ENCODE results near the gene GH1. TPM values are rescaled to one million over a fixed set of nuclear protein-coding genes. Genes with fewer than 3 reads are reported as not detected.
"Not testable (repeated sequence)": the region's sequence is repeated elsewhere in the genome, so short reads cannot be mapped to it uniquely, and the experiment has no call there.

GH1 gene
- total RNA-seq, 1 donor from 2014 or later, result not detected

GRCh38 chr17:63880706-63881105 lies 37.9 kb downstream of the GH1 start:
- intact Hi-C loops (cut with DNase I), result no loop called here
- Histone ChIP-seq H3K9me3 (no peaks in the 10 kb centered on the region), H3K4me1 (no peaks in the 10 kb centered on the region), H3K27ac (no peak overlapping the region), H3K36me3 (no peaks in the 10 kb centered on the region), H3K27me3 (no peaks in the 10 kb centered on the region), H3K4me3 (no peak overlapping the region)
- TF ChIP-seq POLR2AphosphoS5 (IDR thresholded peaks at IDR 0.05; ENCODE audit: insufficient read depth in 1 of 2, low read depth in 1 of 2) (no peak), POLR2A (IDR thresholded peaks at IDR 0.05) (no peak)
- TF ChIP-seq, protein P1, sequence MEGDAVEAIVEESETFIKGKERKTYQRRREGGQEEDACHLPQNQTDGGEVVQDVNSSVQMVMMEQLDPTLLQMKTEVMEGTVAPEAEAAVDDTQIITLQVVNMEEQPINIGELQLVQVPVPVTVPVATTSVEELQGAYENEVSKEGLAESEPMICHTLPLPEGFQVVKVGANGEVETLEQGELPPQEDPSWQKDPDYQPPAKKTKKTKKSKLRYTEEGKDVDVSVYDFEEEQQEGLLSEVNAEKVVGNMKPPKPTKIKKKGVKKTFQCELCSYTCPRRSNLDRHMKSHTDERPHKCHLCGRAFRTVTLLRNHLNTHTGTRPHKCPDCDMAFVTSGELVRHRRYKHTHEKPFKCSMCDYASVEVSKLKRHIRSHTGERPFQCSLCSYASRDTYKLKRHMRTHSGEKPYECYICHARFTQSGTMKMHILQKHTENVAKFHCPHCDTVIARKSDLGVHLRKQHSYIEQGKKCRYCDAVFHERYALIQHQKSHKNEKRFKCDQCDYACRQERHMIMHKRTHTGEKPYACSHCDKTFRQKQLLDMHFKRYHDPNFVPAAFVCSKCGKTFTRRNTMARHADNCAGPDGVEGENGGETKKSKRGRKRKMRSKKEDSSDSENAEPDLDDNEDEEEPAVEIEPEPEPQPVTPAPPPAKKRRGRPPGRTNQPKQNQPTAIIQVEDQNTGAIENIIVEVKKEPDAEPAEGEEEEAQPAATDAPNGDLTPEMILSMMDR (IDR thresholded peaks at IDR 0.05), result no peak
- no peak for DNase-seq (ENCODE audit: extremely low spot score in 2 of 2)

- H3K4me3 ChIP-seq; H3K36me3 ChIP-seq; H3K9me3 ChIP-seq; H3K27ac ChIP-seq; intact Hi-C loops (cut with DNase I); H3K4me1 ChIP-seq; DNase-seq (ENCODE audit: extremely low spot score in 2 of 2); H3K27me3 ChIP-seq: not testable (repeated sequence)
Observed at GRCh38 chr17:63878413-63878812, 40.2 kb downstream of the GH1 start.

DNA sequence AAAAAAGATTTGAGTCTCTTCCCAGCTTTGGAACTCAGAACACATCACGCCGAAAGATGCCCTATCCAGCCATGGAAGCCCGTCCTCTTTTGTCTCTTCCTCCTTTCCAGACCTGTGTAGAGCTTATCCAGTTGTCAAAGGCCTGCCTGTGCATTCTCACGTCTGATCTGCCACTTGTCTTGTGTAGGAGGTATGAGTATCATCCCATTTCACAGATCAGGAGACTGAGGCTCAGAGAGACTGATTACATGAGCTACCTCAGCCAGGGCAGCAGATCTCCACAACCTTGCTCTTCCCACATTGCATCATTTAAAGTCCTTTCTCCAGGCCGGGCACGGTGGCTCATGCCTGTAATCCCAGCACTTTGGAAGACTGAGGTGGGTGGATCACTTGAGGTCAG lies 43.9 kb downstream of the GH1 start:
- H3K27me3 ChIP-seq; DNase-seq (ENCODE audit: extremely low spot score in 2 of 2); H3K4me1 ChIP-seq; H3K36me3 ChIP-seq; H3K9me3 ChIP-seq; H3K4me3 ChIP-seq; intact Hi-C loops (cut with DNase I); H3K27ac ChIP-seq: not testable (repeated sequence)

GRCh38 chr17:63874061-63874626 lies 44.5 kb downstream of the GH1 start:
- H3K9me3 ChIP-seq; intact Hi-C loops (cut with DNase I); H3K27me3 ChIP-seq; DNase-seq (ENCODE audit: extremely low spot score in 2 of 2); H3K27ac ChIP-seq; H3K36me3 ChIP-seq; H3K4me3 ChIP-seq; H3K4me1 ChIP-seq: not testable (repeated sequence)

GRCh38 chr17:63873577-63873976 lies 45.1 kb downstream of the GH1 start, which contains the start of gene CSH2:
Gene CSH2 (minus strand): TSS chr17:63873677. CDS start chr17:63873614, 63 bp downstream.
- DNase-seq (ENCODE audit: extremely low spot score in 2 of 2); H3K27me3 ChIP-seq; H3K27ac ChIP-seq; H3K36me3 ChIP-seq; H3K9me3 ChIP-seq; H3K4me3 ChIP-seq; intact Hi-C loops (cut with DNase I); H3K4me1 ChIP-seq: not testable (repeated sequence)

DNA sequence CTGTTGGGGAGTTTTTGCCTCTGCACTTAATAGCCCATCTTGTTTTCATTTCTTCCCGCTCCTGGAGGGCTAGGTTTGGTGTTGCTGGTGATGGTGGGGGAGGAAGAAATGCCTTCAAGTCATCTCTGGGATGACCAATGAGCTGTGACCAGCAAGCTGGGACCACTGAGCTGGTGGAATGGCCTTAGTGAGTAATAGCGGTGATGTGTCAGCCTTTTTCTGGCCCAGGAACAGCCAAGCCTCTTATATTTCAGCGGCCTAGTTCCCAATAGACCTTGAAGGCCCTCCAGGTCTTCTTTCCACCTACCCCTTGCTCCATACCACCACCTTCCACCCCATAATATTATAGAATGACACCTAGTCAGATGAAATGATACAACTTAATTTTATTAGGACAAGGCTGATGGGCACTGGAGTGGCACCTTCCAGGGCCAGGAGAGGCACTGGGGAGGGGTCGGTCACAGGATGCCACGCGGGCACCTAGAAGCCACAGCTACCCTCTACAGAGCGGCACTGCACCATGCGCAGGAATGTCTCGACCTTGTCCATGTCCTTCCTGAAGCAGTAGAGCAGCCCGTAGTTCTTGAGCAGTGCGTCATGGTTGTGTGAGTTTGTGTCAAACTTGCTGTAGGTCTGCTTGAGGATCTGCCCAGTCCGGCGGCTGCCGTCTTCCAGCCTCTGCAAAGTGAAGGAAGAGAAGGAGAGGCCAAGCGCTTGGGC lies 46.8 kb downstream of the GH1 start:
- H3K4me3 ChIP-seq; H3K27me3 ChIP-seq; H3K9me3 ChIP-seq; DNase-seq (ENCODE audit: extremely low spot score in 2 of 2); H3K4me1 ChIP-seq; intact Hi-C loops (cut with DNase I); H3K36me3 ChIP-seq; H3K27ac ChIP-seq: not testable (repeated sequence)

DNA sequence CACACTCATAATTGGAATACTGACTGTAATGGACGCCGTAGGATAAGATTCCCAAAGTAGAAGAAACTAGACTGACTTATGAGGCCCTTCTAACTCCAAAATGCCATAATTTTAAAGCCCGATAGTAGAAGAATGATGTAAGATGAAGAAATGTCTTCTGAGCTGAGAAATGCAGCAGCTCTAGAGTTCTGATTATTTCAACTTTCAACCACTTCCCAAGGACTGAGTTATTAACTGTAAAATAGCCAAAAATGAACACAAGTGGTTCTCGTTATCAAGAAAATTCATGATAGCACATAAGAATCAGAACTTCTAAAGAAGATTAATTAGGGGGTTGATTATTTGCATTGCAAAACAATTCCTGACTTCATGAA lies 48.4 kb downstream of the GH1 start:
- H3K4me3 ChIP-seq; H3K27ac ChIP-seq; intact Hi-C loops (cut with DNase I); H3K4me1 ChIP-seq; DNase-seq (ENCODE audit: extremely low spot score in 2 of 2); H3K27me3 ChIP-seq; H3K36me3 ChIP-seq; H3K9me3 ChIP-seq: not testable (repeated sequence)

GRCh38 chr17:63869491-63870291 lies 48.9 kb downstream of the GH1 start:
- H3K4me1 ChIP-seq; H3K27ac ChIP-seq; intact Hi-C loops (cut with DNase I): not testable (repeated sequence)

More at GRCh38 chr17:63869491-63870291, 48.9 kb downstream of the GH1 start:
- not testable (repeated sequence) for H3K4me3 ChIP-seq; H3K27me3 ChIP-seq; H3K36me3 ChIP-seq; H3K9me3 ChIP-seq; DNase-seq (ENCODE audit: extremely low spot score in 2 of 2)

Small RNA genes within 50 kb of the gene (small RNA-seq; reads per million reads assigned to genes)
- gene AC040958.1 (not detected), gene AC127029.1 (not detected), gene GH1 (not detected)

Other genes with a start within 250 kb of the GH1 start
- gene LIMD2, start 218.7 kb downstream of the GH1 start, total RNA-seq, result 22.6 TPM
- gene STRADA, start 177.0 kb downstream of the GH1 start, total RNA-seq, result 19.4 TPM
- gene CCDC47, start 145.2 kb downstream of the GH1 start, total RNA-seq, result 66.5 TPM
- gene DDX42, start 144.7 kb downstream of the GH1 start, total RNA-seq, result 121 TPM
- gene PSMC5, start 91.4 kb downstream of the GH1 start, total RNA-seq, result 92.3 TPM
- gene FTSJ3, start 91.2 kb downstream of the GH1 start, total RNA-seq, result 44.7 TPM
- gene SMARCD2, start 76.2 kb downstream of the GH1 start, total RNA-seq, result 146 TPM
- not detected for gene CSH2, start 45.2 kb downstream of the GH1 start, total RNA-seq
- not detected for gene GH2, start 36.9 kb downstream of the GH1 start, total RNA-seq
- gene CSH1, start 22.3 kb downstream of the GH1 start, total RNA-seq, result not detected
- not detected for gene CSHL1, start 7.6 kb downstream of the GH1 start, total RNA-seq
- 3.9 TPM for gene CD79B, start 13.5 kb upstream of the GH1 start, total RNA-seq
- 0.98 TPM for gene SCN4A, start 54.1 kb upstream of the GH1 start, total RNA-seq
- gene PRR29, start 79.5 kb upstream of the GH1 start, total RNA-seq, result not detected
- 55.7 TPM for gene ICAM2, start 101.8 kb upstream of the GH1 start, total RNA-seq
- gene ERN1, start 211.3 kb upstream of the GH1 start, total RNA-seq, result 31.4 TPM

Measured in vagina (tissue), 2 donors.